Progenitor cell of endocrine pancreas (in vitro differentiated cells): ENCODE results near the gene NKG7. TPM values are rescaled to one million over a fixed set of nuclear protein-coding genes. Genes with fewer than 3 reads are reported as not detected.

ENCODE experiments used
- DNase-seq: peaks from one replicate; pipeline ENCODE4 v3.0.0; 2021; ENCODE audit warnings: low spot score; ENCODE audit not compliant: unreplicated experiment
- H3K27ac Mint-ChIP-seq: 2 replicates; pipeline ENCODE4 v1.8.0; 2021; ENCODE audit warnings: mild to moderate bottlenecking, moderate library complexity, mixed read lengths
- H3K27me3 Mint-ChIP-seq: 2 replicates; pipeline ENCODE4 v1.8.0; 2021; ENCODE audit warnings: mixed read lengths
- H3K36me3 Mint-ChIP-seq: 2 replicates; pipeline ENCODE4 v1.8.0; 2022; ENCODE audit warnings: mixed read lengths; ENCODE audit not compliant: insufficient read depth
- H3K4me1 Mint-ChIP-seq: 2 replicates; pipeline ENCODE4 v1.8.0; 2021; ENCODE audit warnings: low read depth, mixed read lengths
- H3K4me3 Mint-ChIP-seq: 2 replicates; pipeline ENCODE4 v1.8.0; 2021; ENCODE audit warnings: low read depth, mild to moderate bottlenecking, moderate library complexity, mixed read lengths
- H3K9me3 Mint-ChIP-seq: 2 replicates; pipeline ENCODE4 v1.8.0; 2021; ENCODE audit warnings: low read depth, mixed read lengths
- total RNA-seq: library from RNA; stranded (reverse); gene quantifications from 2 replicates; pipeline ENCODE4 v1.2.1, GENCODE V29; 2021
- TF ChIP-seq, protein P1 (sequence below): fragments of 200-600 bp; sonication (generic); IDR thresholded peaks from one replicate; pipeline ENCODE4 v1.5.0; 2021; ENCODE audit warnings: antibody characterized with exemption, mild to moderate bottlenecking; ENCODE audit not compliant: unreplicated experiment

The NKG7 gene
- total RNA-seq, 1 donor from 2014 or later: not detected

DNA sequence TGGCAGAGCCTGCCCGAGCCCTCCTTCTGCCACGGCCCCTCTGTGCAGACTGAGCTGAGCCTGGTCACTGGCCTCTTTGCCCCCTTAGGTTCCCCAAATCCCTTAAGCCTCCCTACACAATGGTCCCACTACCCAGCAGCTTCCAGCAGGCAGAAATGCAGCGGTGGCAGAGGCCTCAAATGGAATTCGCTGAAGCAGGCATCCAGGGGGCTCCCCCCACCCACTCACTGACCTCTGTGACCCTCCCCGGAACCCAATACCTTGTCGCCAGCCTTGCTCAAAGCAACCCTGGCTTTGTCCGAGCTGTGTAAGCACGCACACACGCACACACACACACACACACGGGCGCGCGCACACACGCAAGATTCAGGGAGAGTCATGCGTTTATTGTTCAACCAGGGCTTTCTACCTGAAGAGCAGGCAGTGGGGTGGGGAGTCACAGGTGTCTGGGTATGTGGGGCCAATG, 15.5 kb upstream of the NKG7 start, which contains the start of gene LIM2:
Gene LIM2, minus strand, starts transcription at position 51 of the 466 bp plus-strand sequence. CDS start 531 bp downstream, outside the sequence.
- H3K4me1 Mint-ChIP-seq: peaks cover 8% of the 10 kb centered on the region
- no peaks in the 10 kb centered on the region for H3K9me3 Mint-ChIP-seq
- TF ChIP-seq, protein P1, sequence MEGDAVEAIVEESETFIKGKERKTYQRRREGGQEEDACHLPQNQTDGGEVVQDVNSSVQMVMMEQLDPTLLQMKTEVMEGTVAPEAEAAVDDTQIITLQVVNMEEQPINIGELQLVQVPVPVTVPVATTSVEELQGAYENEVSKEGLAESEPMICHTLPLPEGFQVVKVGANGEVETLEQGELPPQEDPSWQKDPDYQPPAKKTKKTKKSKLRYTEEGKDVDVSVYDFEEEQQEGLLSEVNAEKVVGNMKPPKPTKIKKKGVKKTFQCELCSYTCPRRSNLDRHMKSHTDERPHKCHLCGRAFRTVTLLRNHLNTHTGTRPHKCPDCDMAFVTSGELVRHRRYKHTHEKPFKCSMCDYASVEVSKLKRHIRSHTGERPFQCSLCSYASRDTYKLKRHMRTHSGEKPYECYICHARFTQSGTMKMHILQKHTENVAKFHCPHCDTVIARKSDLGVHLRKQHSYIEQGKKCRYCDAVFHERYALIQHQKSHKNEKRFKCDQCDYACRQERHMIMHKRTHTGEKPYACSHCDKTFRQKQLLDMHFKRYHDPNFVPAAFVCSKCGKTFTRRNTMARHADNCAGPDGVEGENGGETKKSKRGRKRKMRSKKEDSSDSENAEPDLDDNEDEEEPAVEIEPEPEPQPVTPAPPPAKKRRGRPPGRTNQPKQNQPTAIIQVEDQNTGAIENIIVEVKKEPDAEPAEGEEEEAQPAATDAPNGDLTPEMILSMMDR: no peak
- H3K36me3 Mint-ChIP-seq: no peaks in the 10 kb centered on the region
- H3K27me3 Mint-ChIP-seq: no peaks in the 10 kb centered on the region
- H3K4me3 Mint-ChIP-seq: no peak within 1 kb of the TSS
- no peak for DNase-seq
- peak within 1 kb of the TSS; percentile 62 for H3K27ac Mint-ChIP-seq

DNA sequence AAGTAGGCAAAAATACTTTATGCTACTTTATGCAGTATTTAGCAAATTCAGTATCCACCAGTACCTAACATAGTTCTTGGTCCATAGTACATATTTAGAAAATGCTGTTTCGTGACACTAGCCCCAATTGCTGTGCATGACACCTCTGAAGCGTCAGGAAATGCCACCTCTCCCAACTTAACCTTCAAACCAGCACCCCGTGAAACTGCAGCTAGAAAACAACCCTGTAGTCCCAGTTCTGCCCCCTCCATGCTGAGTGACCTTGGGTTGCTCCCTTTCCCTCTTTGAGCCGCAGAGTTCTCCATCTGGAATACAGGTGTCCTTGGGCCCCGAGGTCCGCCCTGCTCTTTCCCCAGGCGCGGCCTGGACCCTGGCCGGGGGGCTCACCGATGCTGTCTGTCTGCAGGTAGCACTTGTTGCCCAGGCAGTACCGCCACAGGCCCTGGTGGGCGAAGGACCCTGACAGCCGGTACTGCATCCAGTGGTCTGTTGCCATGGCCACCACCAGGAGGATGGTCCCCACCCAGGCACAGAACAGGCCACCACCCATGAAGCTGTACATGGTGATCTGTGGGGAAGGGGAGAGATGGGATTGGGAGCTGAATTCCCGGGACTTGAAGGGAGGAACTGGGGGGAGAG, 14.5 kb upstream of the NKG7 start:
- Mint-ChIP-seq H3K36me3 (no peaks in the 10 kb centered on the region), H3K4me3 (no peak overlapping the region), H3K4me1 (peaks cover 6% of the 10 kb centered on the region), H3K9me3 (no peaks in the 10 kb centered on the region), H3K27me3 (no peaks in the 10 kb centered on the region), H3K27ac (no peak overlapping the region)
- DNase-seq: no peak
- TF ChIP-seq, protein P1: no peak

DNA sequence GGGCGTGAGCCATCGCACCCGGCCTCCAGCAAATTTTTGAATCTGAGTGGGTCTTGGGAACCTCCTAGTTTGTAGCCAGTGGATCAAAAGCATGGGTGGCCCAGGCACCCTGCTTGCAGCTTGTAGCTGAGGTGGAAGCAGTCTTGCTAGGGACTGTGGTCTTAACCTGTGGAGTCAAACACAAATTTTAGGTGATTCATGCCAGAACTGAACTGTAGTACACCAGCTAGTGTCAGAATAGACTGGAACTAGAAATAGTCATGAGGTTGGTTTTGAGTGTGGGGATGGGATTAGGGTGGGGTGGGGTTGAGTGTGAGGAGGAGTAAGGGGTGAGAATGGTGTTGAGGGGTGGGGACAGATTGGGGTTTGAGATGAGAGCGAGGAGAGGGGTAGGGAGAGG, 9.6 kb upstream of the NKG7 start:
- Mint-ChIP-seq H3K36me3 (no peaks in the 10 kb centered on the region), H3K27me3 (no peaks in the 10 kb centered on the region), H3K4me1 (no peaks in the 10 kb centered on the region), H3K27ac (no peak overlapping the region), H3K4me3 (no peak overlapping the region), H3K9me3 (no peaks in the 10 kb centered on the region)
- DNase-seq: no peak
- TF ChIP-seq, protein P1: no peak

DNA sequence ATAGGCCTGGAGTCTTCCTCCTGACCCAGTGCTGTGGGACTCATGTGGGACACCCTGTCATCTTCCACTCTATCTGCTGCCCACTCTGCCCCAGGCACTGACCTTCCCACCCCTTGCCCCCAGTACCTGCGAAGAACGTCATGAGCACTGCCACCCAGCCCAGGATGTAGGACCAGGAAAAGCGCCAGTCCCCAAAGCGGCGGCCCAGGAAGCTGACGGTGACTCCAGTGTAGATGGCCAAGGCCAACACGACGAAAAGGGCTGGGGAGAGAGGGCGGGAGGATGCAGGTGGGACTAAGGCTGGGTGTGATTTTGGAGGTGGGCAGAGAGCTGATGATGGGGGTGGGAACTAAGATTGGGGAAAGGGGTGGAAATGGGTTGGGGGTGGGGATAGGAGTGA, 7.9 kb upstream of the NKG7 start:
- no peaks in the 10 kb centered on the region for H3K4me1 Mint-ChIP-seq
- no peaks in the 10 kb centered on the region for H3K36me3 Mint-ChIP-seq
- H3K27ac Mint-ChIP-seq: no peak overlapping the region
- H3K4me3 Mint-ChIP-seq: no peak overlapping the region
- H3K9me3 Mint-ChIP-seq: no peaks in the 10 kb centered on the region
- no peak for DNase-seq
- no peaks in the 10 kb centered on the region for H3K27me3 Mint-ChIP-seq
- TF ChIP-seq, protein P1: no peak

DNA sequence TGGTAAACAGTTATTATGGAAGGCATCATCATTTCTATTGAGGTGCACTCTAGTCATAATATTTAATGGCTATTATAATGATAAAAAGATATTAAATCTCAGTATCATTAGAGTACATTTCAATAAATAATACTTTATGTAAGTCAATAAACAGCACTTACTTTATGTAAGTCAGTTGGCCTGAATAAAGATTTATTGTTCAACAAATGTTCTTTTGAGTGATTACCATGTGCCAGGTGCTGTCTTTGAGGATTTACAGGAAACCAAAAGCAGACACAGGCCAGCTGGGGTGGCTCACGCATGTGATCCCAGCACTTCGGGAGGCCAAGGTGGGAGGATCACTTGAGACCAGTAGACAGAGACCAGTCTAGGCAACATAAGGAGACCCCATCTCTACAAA, 5.0 kb upstream of the NKG7 start:
- TF ChIP-seq, protein P1: no peak
- peaks cover 5% of the 10 kb centered on the region for H3K27me3 Mint-ChIP-seq
- H3K9me3 Mint-ChIP-seq: no peaks in the 10 kb centered on the region
- H3K27ac Mint-ChIP-seq: no peak overlapping the region
- H3K36me3 Mint-ChIP-seq: no peaks in the 10 kb centered on the region
- no peak overlapping the region for H3K4me3 Mint-ChIP-seq
- DNase-seq: no peak
- H3K4me1 Mint-ChIP-seq: no peaks in the 10 kb centered on the region
